Measurements from ENCODE around the gene ARID1B.

ARID1B gene

DNA sequence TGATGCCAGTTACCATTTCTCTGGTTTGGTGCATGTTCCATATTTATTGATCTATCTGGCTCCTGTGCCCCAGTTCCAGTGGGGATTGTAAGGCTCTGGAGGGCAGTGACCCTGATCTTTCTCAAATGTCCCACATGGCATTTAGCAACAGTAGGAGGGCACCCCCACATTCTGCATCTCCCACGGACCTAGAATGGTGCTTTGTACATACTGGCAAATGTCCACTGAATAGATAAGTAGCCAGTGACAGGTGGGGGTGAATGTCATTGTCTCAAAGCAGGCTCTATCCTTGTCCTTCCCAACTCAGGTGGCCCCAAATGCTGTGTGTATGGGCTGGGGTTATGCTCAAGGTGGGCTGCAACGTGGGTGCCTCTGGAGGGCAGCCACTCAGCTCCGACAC lies 462.0 kb downstream of the ARID1B start:
- DNase-seq, result no peak

DNA sequence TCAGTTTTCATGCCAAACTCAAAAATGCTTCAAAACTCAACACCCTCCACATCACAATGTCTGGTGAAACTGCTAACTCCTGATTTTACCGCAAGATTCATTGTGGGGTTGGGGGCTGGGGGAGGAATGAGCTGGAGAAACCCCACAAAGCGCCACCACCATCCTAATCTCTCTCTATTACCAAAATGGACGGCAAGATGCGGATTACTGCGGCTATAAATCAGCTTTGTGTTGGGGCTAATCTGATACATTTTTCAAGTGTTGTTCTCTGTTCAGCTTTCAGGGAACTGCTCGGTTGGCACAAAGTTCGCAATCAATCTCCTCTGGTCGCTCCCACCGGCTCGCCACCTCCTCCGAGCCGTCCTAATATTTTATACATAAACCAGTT lies 462.5 kb downstream of the ARID1B start:
- DNase-seq, result no peak

DNA sequence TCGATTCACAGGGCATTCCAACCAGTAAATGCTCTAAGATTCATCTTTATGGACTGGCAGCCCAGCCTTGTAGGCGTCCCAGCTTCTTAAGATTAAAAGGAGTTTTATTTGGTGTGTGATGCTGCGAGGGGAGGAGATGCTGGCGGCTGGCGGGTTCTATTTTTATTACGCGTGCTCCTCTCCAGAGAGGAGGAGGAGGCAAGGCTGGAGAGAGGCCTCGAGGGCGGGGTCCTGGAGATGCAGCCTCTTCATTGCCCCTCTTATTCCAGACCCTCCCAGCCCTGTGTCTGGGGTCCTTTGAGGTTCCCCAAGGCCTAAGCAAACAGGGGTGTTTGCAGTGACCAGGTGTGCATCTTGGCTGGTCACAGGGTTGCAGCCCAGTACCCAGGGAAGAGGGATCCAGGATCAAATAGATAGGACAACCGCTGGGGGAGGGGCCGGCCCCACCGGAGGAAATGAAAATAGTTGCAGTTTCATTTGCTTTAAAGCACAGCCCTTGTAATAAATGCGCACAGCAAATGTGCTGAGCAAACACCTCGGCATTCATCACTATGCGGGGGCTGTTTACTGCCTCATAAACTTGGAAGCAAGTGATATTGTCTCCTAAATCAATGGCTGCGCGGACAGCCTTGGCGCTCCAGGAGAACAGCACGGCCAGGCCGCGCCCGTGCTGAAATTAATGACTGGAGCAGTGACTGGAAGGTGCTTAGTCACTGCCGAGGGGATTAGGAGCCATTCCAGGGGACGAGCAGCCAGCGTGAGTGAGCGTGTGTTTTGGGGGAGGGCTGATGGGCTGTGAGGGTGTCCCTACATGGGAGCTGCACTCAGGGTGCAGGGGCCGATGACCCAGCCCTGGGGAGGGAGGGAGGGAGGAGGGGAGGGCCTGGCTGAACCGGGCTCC lies 463.1 kb downstream of the ARID1B start:
- DNase-seq, result no peak

DNA sequence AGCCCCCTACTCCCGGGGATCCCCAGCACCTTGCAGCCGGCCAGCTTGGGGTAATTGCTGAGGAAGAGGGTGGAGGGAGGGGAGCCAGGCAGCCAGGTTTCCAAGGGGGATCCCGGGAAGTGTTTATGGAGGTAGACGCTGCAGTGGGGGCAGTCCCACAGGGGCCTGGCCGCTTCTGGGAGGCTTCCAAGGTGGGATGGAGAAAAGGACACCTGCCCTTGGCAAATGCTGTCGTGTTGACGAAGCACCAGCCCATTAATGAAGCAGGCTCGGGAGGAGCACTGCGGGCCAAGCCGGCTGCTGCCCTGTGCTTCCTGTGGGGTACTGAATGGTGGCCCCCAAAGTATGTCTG lies 463.8 kb downstream of the ARID1B start:
- DNase-seq, result no peak

DNA sequence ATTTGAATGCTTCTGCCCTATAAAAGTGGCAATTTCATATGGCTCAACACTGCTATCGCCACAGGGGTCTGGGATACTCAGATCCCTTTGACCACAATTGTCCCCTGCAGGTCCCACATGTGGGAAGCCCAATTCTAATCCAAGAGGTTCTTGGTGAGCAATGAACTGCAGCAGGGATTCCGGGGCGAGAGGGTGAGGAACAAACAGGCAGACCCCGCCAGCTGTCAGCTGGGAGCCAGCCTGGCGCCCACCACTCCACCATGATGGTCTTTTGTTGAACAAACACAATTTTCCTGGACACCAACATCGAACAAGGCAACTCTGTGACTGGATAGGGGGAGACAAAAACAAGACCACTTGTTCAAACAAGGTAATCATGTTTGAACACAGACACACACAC lies 465.6 kb downstream of the ARID1B start:
- no peak for DNase-seq

DNA sequence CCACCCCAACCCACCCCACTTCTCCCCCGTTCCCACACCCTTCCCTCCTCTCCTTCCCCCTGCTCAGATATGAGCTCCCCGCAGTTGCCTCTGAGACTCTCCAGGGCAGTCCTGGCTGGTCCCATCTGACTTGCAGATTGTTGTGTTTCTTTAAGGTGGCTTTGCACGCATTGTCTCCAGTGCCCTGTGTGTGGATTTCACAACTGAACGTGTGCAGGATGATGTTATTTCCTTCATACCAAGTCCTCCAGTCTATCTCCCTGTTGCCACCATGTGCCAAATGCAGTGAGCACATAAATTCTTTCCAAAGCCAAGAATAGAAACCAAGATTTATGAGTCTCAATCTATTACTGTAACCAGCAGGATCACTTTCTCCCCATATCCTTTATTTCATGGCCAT lies 467.0 kb downstream of the ARID1B start:
- no peak for DNase-seq

DNA sequence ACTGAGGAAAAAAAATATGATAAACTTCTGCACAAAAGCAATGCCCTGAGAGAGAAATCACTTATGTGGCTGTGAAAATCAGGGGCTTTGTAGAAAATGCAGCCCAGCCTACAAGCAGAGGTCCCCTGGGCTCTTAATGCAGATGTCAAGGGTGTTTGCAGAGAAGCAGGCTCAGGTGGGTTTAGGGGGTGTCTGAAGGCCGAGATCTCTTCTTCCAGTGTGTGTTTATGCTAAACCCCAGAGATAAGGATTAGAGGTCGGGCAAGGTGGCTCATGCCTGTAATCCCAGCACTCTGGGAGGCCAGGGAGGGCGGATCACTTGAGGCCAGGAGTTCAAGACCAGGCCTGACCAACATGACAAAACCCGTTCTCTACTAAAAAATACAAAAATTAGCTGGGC lies 467.6 kb downstream of the ARID1B start:
- DNase-seq, result no peak

DNA sequence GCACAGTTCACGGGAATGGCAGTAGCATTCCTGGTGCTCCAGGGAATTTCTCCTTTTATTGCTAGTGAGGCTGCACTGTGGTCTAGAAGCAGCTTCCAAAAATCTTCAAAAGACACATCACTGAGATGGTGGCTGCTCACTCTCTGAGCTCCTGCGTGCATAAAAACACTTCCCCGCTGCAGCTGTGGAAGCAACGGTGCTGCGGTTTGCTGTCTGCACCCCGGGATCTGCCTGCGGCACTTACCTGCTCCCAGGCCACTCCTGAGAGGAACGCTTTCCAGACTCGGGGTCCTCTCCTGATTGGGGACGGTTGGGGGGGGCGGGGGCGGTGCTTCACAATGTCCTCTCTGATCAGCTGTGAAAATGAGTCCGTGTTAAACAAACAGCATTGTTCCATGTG lies 468.3 kb downstream of the ARID1B start:
- DNase-seq, result no peak

DNA sequence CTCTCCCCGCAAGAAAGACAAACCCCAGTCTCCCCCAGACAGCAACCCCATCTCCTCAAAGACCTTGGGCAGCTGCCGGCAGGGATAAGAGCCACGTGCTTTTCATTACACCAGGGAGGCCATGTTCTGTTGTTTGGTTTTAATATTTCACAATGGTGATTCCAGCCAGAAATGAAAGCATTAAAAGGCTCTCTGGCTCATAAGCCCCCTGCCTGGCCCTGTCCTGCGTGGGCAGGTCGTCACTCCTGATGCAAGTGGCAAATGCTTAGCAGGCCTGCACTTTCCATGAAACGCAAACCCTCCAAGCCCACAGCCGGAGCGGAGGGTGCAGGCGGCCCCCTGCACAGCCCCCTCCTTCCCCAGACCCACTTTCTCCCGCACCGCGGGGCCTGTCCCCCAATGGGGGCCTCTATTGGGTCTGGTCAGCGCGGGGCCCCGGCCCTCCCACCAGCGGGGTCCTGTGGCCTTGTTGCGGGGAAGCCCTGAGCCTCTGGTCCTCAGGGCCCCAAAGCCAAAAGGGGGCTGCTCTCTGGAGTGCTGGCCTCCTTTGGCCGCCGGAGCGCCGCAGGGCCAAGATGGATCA lies 469.0 kb downstream of the ARID1B start:
- DNase-seq, result no peak

DNA sequence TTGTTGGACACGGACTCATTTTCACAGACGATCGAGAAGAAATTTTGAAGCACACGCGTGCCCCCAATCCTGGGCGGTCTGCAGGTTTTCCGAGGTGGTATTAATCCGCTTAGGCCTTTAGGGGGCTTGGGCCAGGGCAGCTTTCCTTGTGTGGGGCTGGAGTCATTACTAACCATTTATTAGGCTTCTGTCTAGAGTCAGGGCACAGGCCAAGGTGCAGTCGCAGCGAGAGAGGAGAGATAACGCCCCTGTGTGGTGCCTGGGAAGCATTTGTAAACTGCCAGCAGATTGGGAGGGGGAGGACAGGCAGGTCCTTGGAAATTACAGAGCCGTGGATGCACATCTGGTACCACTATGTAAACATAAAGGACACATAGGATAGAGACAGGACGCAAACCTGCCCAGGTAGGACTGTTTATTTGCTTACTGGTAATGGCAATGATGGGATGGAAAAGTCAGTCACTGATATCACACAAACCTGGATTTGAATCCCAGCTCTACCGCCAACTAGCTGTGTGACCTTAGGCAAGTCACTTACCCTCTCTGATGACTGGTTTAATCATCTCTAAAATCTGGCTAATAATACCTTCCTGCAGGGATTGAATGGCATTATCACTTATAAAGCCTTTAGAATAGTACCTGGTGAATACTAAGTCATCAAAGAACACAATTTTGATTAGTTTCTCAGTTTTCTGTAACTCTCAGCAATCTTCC lies 469.8 kb downstream of the ARID1B start:
- no peak for DNase-seq

DNA sequence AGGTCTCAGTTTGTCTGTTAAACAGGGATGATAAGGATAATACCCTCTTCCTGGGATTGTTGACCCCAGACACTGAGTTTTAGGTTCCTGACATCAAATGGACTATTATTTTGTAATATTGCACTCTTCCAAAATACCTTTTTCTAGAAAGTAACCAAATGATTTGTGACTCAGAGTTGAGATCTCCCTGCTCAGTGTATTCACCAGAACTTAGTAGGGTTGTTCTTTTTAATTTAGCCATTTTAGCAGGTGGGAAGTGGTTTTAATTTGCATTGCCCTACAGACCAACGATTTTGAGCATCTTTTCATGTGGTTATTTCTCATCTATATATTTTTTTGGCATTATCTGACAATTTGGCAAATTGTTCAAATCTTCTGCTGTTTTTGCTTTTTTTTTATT lies 471.1 kb downstream of the ARID1B start:
- DNase-seq, result no peak

DNA sequence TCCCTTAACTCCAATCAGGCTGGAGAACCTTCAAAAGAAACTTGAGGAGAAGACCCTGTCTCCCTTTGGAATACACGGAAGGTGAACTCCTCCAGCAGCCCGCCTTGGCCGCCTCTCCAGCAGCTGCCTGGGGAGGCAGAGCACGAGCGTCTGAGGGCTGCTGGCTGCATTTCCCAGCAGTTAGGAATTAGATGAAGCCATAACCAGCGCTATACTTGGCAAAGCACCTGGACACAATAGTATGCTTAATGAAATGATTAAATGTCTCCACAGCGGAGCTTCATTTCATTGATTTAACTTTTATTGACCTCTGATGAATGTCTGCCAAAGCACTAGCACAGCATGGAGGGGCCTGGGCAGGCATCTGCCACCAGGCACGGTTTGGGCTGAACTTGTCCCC lies 472.6 kb downstream of the ARID1B start:
- no peak for DNase-seq

DNA sequence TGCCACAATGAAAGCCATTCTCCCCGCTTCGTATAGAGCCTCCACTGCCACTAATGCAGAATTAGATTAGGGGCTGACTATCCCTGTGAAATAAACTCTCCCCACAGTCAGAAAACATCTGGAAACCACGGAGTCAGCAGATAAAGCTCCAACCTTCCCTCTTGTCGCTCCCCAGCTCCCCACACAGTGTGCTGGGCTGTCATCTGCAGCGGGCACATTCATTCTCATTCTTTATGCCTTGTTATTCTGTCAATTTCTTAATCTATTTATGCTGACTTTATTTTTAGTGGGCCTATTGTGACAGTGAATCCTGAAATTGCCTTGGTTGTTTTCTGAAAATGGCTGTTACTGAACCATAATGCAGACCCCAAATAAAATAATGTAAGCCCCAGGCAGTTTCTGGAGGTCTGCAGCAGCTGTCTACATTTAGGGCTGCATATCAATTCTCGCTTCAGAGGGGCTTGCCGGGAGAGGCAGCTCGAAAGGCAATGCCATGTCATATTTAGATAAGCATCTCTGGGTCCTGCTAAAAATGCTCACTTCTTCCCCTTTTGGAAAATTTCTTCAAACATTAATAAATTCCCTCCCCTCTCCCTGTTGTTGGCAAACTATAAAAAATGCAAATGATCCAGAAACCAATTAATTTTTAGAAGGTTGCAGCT lies 474.5 kb downstream of the ARID1B start:
- no peak for DNase-seq

DNA sequence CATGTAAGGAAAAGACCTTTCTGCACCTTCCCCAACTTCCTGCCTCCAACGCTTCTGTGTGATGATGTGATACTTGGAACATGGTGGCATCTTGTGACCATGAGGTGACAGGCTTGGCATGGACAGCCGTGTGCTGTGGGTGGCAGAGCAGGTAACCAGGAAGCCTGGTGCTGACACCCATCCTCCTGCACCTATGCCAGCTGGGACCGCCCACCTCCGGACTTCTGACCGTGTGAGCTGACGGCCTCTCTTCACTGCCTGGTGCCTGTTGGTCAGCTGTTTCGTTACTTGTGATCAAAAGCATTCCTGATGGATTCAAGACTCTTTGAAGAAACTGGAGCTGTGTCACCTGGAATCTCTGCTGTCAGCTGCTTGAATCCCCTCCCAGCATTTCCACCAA lies 475.8 kb downstream of the ARID1B start:
- no peak for DNase-seq

DNA sequence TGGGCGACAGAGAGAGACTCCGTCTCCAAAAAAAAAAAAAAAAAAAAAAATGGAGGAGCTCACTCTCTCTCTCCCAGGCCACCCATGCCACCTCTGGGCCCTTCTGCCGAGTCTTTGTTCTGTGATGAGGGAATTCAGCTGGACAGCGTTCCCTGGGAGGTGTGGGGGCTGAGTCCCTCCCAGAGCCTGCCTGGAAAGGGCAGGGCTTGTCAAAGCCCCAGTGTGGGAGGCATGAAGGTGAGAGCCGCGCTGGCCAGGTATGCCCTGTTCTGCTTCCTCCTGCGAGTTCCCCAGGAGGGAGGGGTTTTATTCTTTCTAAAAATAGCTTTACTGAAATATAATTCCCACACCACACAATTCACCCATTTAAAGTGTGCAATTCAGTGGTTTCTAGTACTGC lies 476.5 kb downstream of the ARID1B start:
- DNase-seq, result no peak

DNA sequence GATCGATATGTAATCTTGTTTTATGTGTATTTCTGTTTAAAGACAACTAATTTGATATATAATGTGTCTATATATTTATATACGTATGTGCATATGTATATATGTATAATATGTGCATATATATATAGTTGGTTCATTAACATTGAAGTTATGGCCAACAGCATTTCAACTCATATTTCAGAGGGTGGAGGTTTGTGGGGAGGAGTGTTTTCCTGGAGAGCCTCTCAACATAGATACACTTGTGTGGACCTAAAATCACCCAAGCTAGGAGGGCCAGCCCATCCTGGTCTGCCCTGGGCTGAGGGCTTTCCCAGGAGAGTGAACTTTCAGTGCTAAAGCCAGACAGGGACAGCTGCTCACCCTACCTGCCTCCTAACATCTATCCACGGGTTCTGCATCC lies 477.4 kb downstream of the ARID1B start:
- DNase-seq, result no peak

DNA sequence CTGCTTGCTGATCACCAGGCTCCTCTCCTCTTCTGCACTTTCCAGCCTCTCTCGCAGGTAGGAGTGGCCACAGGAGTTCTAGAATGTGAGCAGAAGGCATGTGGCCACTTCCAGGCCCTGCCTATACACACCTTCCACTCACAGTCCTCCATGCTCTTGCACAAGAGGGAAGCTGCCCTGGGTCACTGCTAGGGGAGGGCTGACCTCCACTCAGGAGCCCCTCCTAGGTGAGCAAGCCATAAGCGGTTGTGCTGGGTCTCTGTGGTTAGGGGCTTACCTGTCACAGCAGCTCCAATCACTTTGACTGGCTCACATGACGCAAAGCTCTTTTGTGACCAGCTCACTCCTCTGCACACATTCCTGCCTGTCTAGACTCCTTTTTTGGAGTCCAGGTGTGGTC lies 477.9 kb downstream of the ARID1B start:
- DNase-seq, result no peak

DNA sequence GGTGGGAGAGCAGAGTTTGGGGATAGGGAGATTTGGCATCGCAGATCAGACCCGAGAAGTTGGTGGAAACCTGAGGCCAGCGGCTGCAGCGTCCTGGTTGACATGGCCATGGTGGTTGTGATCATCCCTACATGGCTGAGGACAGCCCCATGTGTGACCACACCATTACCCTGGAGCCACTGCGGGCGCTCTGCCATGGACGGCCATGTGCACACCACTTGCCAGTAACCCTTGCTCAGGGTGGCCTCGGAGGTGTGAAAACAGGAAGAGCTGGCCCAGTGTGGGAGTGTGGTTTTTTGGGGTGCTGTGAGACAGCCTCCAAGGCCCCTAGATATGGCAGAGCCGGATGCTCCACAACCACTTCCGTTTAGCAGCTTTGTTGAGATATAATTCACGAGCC lies 481.7 kb downstream of the ARID1B start:
- no peak for DNase-seq

DNA sequence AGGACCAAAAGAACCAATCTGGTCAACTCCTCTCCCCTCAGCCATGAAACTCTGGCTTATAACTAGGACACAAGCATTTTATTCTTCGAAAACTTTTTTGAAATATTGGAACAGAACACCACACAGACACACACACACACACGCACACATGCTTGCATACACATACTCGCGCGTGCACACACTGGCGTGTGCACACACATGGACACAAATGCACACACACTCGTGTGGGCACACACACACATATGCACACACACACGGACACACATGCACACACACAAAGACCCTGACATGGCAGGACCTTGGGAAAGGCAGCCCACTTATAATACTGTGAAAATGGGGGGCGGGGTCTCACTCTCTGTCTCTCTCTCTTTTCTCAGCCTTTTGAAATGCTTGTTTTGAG lies 482.3 kb downstream of the ARID1B start:
- no peak for DNase-seq

Measured in activated CD4-positive, alpha-beta T cell treated with anti-CD3 and anti-CD28 coated beads for 1 hour (primary cell).